Panc1 (cell line): ENCODE measurements around the gene TUBB2B.

ENCODE experiments used
- CTCF ChIP-seq: fragments of 450-650 bp; IDR thresholded peaks from 2 replicates; pipeline ENCODE4 v1.5.1; 2017; ENCODE audit warnings: mild to moderate bottlenecking
- POLR2AphosphoS5 ChIP-seq: IDR thresholded peaks from 2 replicates; pipeline ENCODE4 v1.6.1; 2012; ENCODE audit warnings: mild to moderate bottlenecking, low read depth, low read length, moderate library complexity
- SIN3A ChIP-seq: IDR thresholded peaks from 2 replicates; pipeline ENCODE4 v1.6.1; 2012; ENCODE audit warnings: low read depth, mild to moderate bottlenecking, low read length, moderate library complexity, borderline replicate concordance; ENCODE audit not compliant: insufficient read depth
- TCF7L2 ChIP-seq: IDR thresholded peaks from 2 replicates; pipeline ENCODE4 v1.6.1; 2011; ENCODE audit warnings: mild to moderate bottlenecking, low read depth, low read length, inconsistent platforms
- TF ChIP-seq, protein P1 (sequence below), 2 experiments: IDR thresholded peaks; 2 replicates each; pipeline ENCODE4 v1.6.1; 2011 to 2012; ENCODE audit warnings: low read depth in 2 of 2, control low read depth in 1 of 2, low read length in 1 of 2, mild to moderate bottlenecking in 1 of 2, moderate library complexity in 1 of 2; ENCODE audit not compliant: insufficient read depth in 1 of 2

DNA sequence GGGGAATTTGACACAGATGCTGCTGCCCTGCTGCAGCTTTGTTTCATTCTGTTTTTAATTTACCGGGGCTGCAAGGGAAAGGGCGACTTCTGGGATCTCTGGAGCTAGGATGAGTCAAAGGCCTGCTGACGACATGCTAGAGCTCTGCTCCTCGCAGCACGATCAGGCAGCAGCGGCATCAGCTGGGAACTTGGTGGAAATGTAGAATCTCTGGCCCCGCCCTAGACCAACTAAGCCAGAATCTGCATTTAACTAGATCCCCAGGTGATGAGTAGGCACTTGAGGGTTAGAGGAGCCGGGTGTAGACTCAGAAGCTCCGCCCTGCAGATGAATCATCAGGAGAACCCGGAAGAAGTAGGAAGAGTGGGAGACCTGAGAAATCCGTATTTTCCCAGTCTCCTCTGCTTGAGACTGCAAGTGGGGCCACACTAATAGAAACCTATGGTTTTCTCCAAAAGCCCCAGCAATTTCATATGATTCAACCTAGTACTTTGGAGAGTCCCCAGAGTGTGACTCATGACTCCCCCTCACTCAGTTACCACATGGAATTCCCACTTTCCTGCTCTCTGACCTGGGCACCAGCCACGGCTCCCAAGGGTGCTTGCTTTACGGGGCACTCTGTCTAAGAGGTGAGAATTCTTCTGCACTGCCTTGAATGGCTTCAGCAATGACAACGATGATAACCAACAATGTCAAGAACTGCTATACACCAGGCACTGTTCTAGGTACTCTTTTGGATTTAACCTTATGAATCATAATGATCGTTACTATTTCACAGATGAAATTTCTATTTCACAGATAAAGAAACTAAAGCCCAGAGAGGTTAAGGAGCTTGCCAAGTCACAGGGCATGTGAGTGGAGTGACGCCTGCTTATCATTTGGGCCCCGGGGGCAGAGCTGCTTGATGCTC, 18.1 kb downstream of the TUBB2B start:
- no peak for TF ChIP-seq CTCF
- TF ChIP-seq POLR2AphosphoS5, result no peak
- TF ChIP-seq TCF7L2, result no peak
- no peak for TF ChIP-seq SIN3A
- TF ChIP-seq, protein P1, sequence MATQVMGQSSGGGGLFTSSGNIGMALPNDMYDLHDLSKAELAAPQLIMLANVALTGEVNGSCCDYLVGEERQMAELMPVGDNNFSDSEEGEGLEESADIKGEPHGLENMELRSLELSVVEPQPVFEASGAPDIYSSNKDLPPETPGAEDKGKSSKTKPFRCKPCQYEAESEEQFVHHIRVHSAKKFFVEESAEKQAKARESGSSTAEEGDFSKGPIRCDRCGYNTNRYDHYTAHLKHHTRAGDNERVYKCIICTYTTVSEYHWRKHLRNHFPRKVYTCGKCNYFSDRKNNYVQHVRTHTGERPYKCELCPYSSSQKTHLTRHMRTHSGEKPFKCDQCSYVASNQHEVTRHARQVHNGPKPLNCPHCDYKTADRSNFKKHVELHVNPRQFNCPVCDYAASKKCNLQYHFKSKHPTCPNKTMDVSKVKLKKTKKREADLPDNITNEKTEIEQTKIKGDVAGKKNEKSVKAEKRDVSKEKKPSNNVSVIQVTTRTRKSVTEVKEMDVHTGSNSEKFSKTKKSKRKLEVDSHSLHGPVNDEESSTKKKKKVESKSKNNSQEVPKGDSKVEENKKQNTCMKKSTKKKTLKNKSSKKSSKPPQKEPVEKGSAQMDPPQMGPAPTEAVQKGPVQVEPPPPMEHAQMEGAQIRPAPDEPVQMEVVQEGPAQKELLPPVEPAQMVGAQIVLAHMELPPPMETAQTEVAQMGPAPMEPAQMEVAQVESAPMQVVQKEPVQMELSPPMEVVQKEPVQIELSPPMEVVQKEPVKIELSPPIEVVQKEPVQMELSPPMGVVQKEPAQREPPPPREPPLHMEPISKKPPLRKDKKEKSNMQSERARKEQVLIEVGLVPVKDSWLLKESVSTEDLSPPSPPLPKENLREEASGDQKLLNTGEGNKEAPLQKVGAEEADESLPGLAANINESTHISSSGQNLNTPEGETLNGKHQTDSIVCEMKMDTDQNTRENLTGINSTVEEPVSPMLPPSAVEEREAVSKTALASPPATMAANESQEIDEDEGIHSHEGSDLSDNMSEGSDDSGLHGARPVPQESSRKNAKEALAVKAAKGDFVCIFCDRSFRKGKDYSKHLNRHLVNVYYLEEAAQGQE (IDR thresholded peaks at IDR 0.05; ENCODE audit: insufficient read depth in 1 of 2, low read depth in 2 of 2, low read length in 1 of 2), result no peak
